CD4-positive, alpha-beta T cell treated with Interleukin-6 at 100 ng/mL for 8 hours (primary cell): ENCODE measurements around the gene SRSF4.

Experiments used
- DNase-seq: peaks from one replicate; pipeline ENCODE4 v3.0.0-alpha.2; 2020; ENCODE audit warnings: mixed read lengths, low spot score

The SRSF4 gene

DNA sequence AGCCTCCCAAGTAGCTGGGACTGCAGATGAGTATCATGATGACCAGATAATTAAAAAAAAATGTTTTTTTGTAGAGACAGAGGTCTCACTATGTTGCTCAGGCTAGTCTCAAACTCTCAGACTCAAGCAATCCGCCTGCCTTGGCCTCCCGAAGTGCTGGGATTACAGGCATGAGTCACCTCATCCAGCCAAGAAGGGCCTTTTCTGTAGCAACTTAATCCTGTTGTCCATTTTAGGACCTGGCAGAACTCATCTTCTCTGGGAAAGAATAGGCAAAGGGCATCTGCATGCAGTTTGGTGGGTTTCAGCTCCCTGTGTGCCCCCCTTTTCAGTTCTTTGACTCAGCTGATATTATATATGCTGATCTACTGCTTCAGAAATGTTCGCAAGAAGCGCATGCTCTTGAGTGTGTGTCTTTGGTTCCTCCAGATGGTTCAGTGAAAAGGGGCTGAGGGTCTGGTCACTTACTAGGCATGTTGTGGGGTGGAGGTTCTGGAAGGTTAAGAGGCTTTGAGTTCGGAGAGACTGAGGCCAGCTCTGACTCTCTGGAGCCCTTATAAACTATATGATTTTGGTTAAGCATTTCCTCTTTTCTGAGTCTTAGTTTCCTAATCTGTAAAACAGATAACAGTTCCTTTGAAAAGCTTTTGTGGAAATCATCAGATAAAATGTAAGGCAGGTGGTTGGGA is 19.4 kb upstream of the SRSF4 start:
- DNase-seq = no peak

DNA sequence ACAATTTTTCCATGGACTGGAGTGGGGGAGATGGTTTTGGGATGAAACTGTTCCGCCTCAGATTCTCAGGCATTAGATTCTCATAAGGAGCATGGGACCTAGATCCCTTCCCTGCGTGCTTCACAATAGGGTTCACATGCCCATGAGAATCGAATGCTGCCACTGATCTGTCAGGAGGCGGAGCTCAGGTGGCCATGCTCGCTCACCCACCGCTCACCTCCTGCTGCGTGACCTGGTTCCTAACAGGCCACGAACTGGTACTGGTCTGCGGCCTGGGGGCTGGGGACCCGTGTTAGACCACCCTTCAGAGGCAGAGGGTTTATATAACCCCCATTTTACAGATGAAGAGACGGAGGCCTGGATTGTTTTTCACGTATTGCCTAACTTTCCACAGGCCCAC is 16.3 kb upstream of the SRSF4 start:
- DNase-seq = no peak

DNA sequence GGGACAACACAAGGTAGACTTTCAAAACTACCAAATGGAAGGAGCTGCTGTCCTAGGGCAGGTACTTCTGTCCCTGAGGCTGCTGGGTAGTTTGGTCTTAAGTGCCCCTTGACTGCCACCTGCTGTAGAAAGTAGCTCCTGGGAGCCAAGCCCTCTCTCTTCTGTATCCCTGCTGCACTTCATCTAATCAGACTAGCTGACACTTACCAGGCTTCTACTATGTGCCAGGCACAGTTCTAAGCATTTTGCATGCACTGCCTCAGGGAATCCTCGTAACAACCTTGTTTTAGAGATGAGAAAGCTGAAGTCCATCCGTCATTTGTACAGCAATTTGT is 15.9 kb upstream of the SRSF4 start:
- peak; percentile 35 for DNase-seq

- no peak for DNase-seq
These were observed 15.3 kb upstream of the SRSF4 start for GRCh38 chr1:29196863-29197589.

GRCh38 chr1:29195881-29196291 is 14.2 kb upstream of the SRSF4 start:
- DNase-seq = no peak

DNA sequence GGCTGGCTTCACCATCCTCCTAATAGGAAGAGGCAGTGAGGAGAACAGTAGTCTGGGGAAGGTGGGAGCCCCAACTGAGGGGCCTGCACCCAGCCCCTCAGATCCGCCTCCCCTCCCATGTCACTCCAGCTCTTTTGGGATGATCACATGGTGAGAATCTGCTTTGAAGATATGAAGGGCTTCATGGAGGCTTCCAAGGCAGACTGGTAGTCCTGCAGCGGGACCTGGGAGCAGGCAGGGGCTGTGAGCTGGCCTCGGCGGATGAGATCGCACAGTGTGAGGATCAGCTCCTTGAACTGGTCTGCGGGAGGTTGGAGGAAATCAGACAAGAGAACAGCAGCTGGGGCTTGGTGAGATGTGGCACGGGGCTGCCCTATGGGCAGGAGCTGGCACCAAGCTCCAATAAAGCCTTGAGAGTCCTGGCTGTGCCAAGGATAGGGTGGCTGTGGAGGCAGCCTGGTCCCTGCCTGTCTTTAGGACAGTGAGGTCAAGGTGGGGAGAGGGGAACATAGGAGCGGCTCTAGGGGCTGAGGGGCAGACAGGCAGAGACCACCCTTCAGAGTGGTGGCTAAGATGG is 12.3 kb upstream of the SRSF4 start:
- no peak for DNase-seq

DNA sequence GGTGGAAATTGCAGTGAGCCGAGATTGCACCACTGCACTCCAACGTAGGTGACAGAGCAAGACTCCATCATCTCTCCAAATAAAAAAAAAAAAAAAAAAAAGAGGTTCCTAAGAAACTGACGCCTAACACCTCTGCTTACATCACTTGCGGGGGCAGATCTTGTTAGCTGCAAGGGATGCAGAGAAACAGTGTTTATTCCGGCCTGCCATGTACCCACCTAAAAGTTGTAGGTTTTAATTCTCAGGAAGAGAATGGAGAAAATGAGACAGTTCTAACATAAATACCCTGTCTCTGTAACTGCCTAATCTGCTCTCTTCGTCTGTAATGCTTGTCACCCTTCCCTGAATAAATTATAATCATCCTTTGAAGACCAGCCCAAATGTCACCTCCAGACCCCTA is 9.0 kb upstream of the SRSF4 start:
- no peak for DNase-seq

DNA sequence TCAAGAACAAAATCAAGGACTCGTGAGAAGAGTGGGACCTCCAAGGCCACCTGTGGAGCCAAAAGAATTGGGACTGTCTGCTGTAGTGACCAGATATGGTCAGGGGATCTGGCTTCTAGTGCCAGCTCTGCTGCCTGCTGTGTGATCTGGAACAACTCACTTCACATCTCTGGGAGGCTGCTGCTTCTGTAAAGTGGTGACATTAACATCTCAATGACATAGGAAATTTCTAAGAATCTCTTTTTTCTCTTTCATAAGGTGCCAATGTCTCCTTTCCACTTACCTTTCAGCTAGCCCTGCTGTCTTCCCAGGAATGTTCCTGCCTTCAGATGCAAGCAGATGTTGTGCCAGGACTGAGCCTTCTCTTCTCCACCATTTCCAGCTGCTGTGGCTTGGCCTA is 5.0 kb upstream of the SRSF4 start:
- no peak for DNase-seq

- DNase-seq = no peak
These were observed 4.6 kb upstream of the SRSF4 start for GRCh38 chr1:29186252-29186651.

DNA sequence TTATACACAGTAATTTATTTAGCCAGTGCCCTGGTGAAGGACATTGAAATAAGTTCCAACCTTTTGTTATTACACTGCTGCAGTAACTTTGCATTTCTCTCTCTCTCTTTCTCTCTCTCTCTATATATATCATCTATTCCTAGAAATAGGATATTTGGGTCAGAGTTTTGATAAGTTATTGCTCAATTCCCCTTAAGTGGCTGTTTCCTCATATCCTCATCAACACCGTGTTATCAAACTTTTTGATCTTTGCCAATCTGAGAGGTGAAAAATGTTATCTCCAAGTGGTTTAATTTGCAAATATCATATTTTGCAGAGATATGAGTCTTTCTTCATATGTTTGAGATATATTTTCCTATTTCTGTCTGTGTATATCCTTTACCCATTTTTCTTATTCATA is 1.6 kb upstream of the SRSF4 start:
- no peak for DNase-seq

GRCh38 chr1:29180497-29181412 is 945 bp downstream of the SRSF4 start:
- DNase-seq = peak; percentile 9

GRCh38 chr1:29179641-29180184 is 2.0 kb downstream of the SRSF4 start:
- no peak for DNase-seq

- no peak for DNase-seq
These were observed 4.5 kb downstream of the SRSF4 start for GRCh38 chr1:29177022-29177705.

GRCh38 chr1:29176576-29176975 is 5.1 kb downstream of the SRSF4 start:
- DNase-seq = no peak

GRCh38 chr1:29172415-29172939 is 9.2 kb downstream of the SRSF4 start:
- DNase-seq = no peak

DNA sequence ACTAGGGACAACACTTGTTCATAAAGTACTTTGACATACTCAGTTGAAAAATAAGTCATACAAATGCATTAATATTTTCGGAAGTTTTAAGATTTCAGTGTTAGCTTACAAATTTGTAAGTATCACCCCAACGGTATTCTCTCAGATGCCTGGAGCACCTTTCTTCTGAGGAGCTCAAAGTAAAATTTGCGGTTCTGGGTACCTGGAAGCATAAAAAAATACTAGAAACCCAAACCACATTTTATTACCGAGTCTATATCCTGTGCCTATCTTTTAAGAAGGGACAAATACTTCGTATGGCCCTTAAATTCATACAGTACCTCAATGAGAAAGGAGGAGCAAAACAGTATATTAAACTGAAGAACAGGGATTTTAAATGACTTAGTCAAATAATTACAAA is 10.2 kb downstream of the SRSF4 start:
- no peak for DNase-seq

GRCh38 chr1:29171089-29171488 is 10.6 kb downstream of the SRSF4 start:
- DNase-seq = no peak

GRCh38 chr1:29169976-29170375 is 11.7 kb downstream of the SRSF4 start:
- no peak for DNase-seq

GRCh38 chr1:29167904-29168303 is 13.8 kb downstream of the SRSF4 start:
- DNase-seq = no peak

GRCh38 chr1:29166291-29166878 is 15.3 kb downstream of the SRSF4 start:
- DNase-seq = no peak

DNA sequence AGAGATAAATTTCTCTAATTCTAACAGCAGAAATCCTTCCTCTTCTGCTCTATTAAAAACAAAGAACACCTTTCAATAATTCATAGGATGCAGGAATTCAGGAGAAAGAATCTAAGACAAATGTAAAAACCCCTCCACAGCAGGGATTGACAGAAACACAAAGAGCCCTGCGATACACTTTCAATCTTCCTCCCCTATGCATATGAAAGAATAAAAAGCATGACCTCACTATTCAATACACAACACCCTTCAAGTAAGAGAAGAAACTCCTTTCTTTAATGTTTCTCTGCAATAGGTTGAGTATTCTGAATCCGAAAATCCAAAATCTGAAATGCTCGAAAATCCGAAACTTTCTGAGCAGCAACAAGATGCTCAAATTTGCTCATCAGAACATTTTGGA is 17.1 kb downstream of the SRSF4 start:
- DNase-seq = no peak
